ENCODE data around the gene HOXB5.

The HOXB5 gene

GRCh38 chr17:48589060-48589830, 4.3 kb downstream of the HOXB5 start:
- no peak for DNase-seq

GRCh38 chr17:48588528-48588927, 5.1 kb downstream of the HOXB5 start:
- DNase-seq: no peak

GRCh38 chr17:48588074-48588415, 5.5 kb downstream of the HOXB5 start:
- no peak for DNase-seq

- DNase-seq: no peak
Observed at GRCh38 chr17:48587276-48588073, 6.1 kb downstream of the HOXB5 start.

GRCh38 chr17:48586355-48587258, 7.0 kb downstream of the HOXB5 start:
- DNase-seq: no peak

GRCh38 chr17:48584223-48584741, 9.3 kb downstream of the HOXB5 start:
- no peak for DNase-seq

GRCh38 chr17:48583708-48584222, 9.8 kb downstream of the HOXB5 start:
- DNase-seq: no peak

GRCh38 chr17:48582750-48583069, 10.9 kb downstream of the HOXB5 start:
- no peak for DNase-seq

- DNase-seq: no peak
Observed at GRCh38 chr17:48579760-48580554, 13.6 kb downstream of the HOXB5 start.

- DNase-seq: no peak
Observed at GRCh38 chr17:48579471-48579759, 14.2 kb downstream of the HOXB5 start.

- DNase-seq: no peak
Observed at GRCh38 chr17:48578616-48579470, 14.7 kb downstream of the HOXB5 start.

GRCh38 chr17:48577946-48578615, 15.5 kb downstream of the HOXB5 start, which contains the start of gene HOXB4:
TSS of gene HOXB4 (minus strand) at chr17:48578350. CDS start at chr17:48578319, 31 bp downstream.
- no peak for DNase-seq

- DNase-seq: no peak
Observed at GRCh38 chr17:48577330-48577945, 16.1 kb downstream of the HOXB5 start.

GRCh38 chr17:48576479-48577309, 16.9 kb downstream of the HOXB5 start:
- DNase-seq: no peak

- no peak for DNase-seq
Observed at GRCh38 chr17:48575673-48576478, 17.7 kb downstream of the HOXB5 start.

- DNase-seq: peak in 1 of 2 experiments; percentile 83
Observed at GRCh38 chr17:48575066-48575582, 18.5 kb downstream of the HOXB5 start.

- DNase-seq: no peak
Observed at GRCh38 chr17:48574505-48575065, 19.0 kb downstream of the HOXB5 start.
